Measurements from ENCODE around the gene TVP23A.
"Not testable (repeated sequence)": the region's sequence is repeated elsewhere in the genome, so short reads cannot be mapped to it uniquely, and the experiment has no call there.

The TVP23A gene

GRCh38 chr16:10836174-10836853, 17.7 kb upstream of the TVP23A start:
- no peaks in the 10 kb centered on the region for H3K36me3 ChIP-seq (ENCODE audit: insufficient read depth, insufficient read length, low read length)
- no peaks in the 10 kb centered on the region for H3K4me1 ChIP-seq (ENCODE audit: insufficient read depth, insufficient read length)

GRCh38 chr16:10835281-10835931, 16.8 kb upstream of the TVP23A start:
- no peaks in the 10 kb centered on the region for H3K9me3 ChIP-seq (ENCODE audit: insufficient read depth, low read length)
- no peak for TF ChIP-seq SUZ12 (IDR thresholded peaks at IDR 0.05; ENCODE audit: extremely low read depth, insufficient read depth, insufficient read length)
- no peak for TF ChIP-seq ZNF274 (IDR thresholded peaks at IDR 0.05; ENCODE audit: low read depth, low read length)
- no peak for TF ChIP-seq YY1 (IDR thresholded peaks at IDR 0.05; ENCODE audit: insufficient read depth, insufficient read length)
- no peak for DNase-seq (ENCODE audit: low read depth, low spot score)
- no peaks in the 10 kb centered on the region for H3K4me1 ChIP-seq (ENCODE audit: insufficient read depth, insufficient read length)
- no peaks in the 10 kb centered on the region for H3K27me3 ChIP-seq (ENCODE audit: insufficient read depth, insufficient read length)
- H3K36me3 ChIP-seq (ENCODE audit: insufficient read depth, insufficient read length, low read length) = no peaks in the 10 kb centered on the region
- no peak overlapping the region for H3K9ac ChIP-seq (ENCODE audit: insufficient read length, low read depth)
- no peak overlapping the region for H3K4me3 ChIP-seq (ENCODE audit: insufficient read length, low read depth)

More at GRCh38 chr16:10836174-10836853, 17.7 kb upstream of the TVP23A start:
- H3K9me3 ChIP-seq (ENCODE audit: insufficient read depth, low read length) = no peaks in the 10 kb centered on the region
- no peak overlapping the region for H3K4me3 ChIP-seq (ENCODE audit: insufficient read length, low read depth)
- DNase-seq (ENCODE audit: low read depth, low spot score) = no peak
- TF ChIP-seq ZNF274 (IDR thresholded peaks at IDR 0.05; ENCODE audit: low read depth, low read length) (no peak), YY1 (IDR thresholded peaks at IDR 0.05; ENCODE audit: insufficient read depth, insufficient read length) (no peak), SUZ12 (IDR thresholded peaks at IDR 0.05; ENCODE audit: extremely low read depth, insufficient read depth, insufficient read length) (no peak)
- no peak overlapping the region for H3K9ac ChIP-seq (ENCODE audit: insufficient read length, low read depth)
- H3K27me3 ChIP-seq (ENCODE audit: insufficient read depth, insufficient read length) = no peaks in the 10 kb centered on the region

DNA sequence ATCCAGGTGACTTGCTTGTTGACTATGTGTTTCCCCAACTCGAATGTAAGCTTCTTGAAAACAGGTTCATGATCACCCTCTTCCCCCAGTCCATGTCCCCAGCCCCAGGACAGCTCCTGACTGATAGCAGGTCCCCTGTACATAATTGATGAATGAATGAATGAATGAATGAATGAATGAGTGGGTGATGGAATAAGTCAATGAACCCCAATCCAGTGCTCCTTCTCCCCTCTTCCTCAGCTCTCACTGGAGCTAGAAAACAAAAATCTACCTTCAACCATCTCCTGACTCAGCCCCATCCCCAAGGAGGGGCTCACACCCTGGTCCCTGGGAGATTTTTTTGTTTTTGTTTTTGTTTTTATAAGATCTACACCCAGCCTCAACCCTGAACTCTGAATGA, 16.2 kb upstream of the TVP23A start:
- H3K36me3 ChIP-seq (ENCODE audit: insufficient read depth, insufficient read length, low read length) = no peaks in the 10 kb centered on the region
- DNase-seq (ENCODE audit: low read depth, low spot score) = no peak
- no peak overlapping the region for H3K9ac ChIP-seq (ENCODE audit: insufficient read length, low read depth)
- H3K27me3 ChIP-seq (ENCODE audit: insufficient read depth, insufficient read length) = no peaks in the 10 kb centered on the region
- no peaks in the 10 kb centered on the region for H3K4me1 ChIP-seq (ENCODE audit: insufficient read depth, insufficient read length)
- TF ChIP-seq ZNF274 (IDR thresholded peaks at IDR 0.05; ENCODE audit: low read depth, low read length) = no peak
- TF ChIP-seq SUZ12 (IDR thresholded peaks at IDR 0.05; ENCODE audit: extremely low read depth, insufficient read depth, insufficient read length) = no peak
- TF ChIP-seq YY1 (IDR thresholded peaks at IDR 0.05; ENCODE audit: insufficient read depth, insufficient read length) = no peak
- no peak overlapping the region for H3K4me3 ChIP-seq (ENCODE audit: insufficient read length, low read depth)
- H3K9me3 ChIP-seq (ENCODE audit: insufficient read depth, low read length) = no peaks in the 10 kb centered on the region

- H3K9me3 ChIP-seq (ENCODE audit: insufficient read depth, low read length) = no peaks in the 10 kb centered on the region
- H3K27me3 ChIP-seq (ENCODE audit: insufficient read depth, insufficient read length) = no peaks in the 10 kb centered on the region
- H3K9ac ChIP-seq (ENCODE audit: insufficient read length, low read depth) = no peak overlapping the region
- no peaks in the 10 kb centered on the region for H3K36me3 ChIP-seq (ENCODE audit: insufficient read depth, insufficient read length, low read length)
- TF ChIP-seq ZNF274 (IDR thresholded peaks at IDR 0.05; ENCODE audit: low read depth, low read length) = no peak
- no peak for TF ChIP-seq SUZ12 (IDR thresholded peaks at IDR 0.05; ENCODE audit: extremely low read depth, insufficient read depth, insufficient read length)
- no peak for TF ChIP-seq YY1 (IDR thresholded peaks at IDR 0.05; ENCODE audit: insufficient read depth, insufficient read length)
- H3K4me3 ChIP-seq (ENCODE audit: insufficient read length, low read depth) = no peak overlapping the region
- no peaks in the 10 kb centered on the region for H3K4me1 ChIP-seq (ENCODE audit: insufficient read depth, insufficient read length)
- no peak for DNase-seq (ENCODE audit: low read depth, low spot score)
Measured at GRCh38 chr16:10834130-10834529, 15.5 kb upstream of the TVP23A start.

DNA sequence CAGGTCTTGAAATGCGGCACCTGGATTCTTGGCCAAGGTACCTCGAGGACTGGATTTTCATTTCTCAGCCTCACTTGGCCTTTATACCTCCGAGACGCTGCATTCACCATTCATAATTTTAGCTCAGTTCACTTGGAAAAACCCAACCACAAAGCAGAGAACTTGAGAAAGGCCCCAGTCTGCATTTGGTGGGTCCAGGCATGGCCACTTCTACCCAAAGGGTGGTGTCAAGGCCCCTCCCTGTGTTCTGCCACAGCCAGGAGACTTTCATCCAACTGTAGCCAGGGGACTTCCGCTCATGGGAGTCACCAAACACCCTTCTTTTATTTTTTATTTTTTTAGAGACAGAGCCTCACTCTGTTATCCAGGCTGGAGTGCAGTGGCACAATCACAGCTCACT, 14.7 kb upstream of the TVP23A start:
- H3K9me3 ChIP-seq (ENCODE audit: insufficient read depth, low read length) = no peaks in the 10 kb centered on the region
- no peaks in the 10 kb centered on the region for H3K36me3 ChIP-seq (ENCODE audit: insufficient read depth, insufficient read length, low read length)
- DNase-seq (ENCODE audit: low read depth, low spot score) = no peak
- no peaks in the 10 kb centered on the region for H3K27me3 ChIP-seq (ENCODE audit: insufficient read depth, insufficient read length)
- H3K4me3 ChIP-seq (ENCODE audit: insufficient read length, low read depth) = no peak overlapping the region
- TF ChIP-seq ZNF274 (IDR thresholded peaks at IDR 0.05; ENCODE audit: low read depth, low read length) = no peak
- TF ChIP-seq YY1 (IDR thresholded peaks at IDR 0.05; ENCODE audit: insufficient read depth, insufficient read length) = no peak
- no peak for TF ChIP-seq SUZ12 (IDR thresholded peaks at IDR 0.05; ENCODE audit: extremely low read depth, insufficient read depth, insufficient read length)
- H3K9ac ChIP-seq (ENCODE audit: insufficient read length, low read depth) = no peak overlapping the region
- H3K4me1 ChIP-seq (ENCODE audit: insufficient read depth, insufficient read length) = no peaks in the 10 kb centered on the region

DNA sequence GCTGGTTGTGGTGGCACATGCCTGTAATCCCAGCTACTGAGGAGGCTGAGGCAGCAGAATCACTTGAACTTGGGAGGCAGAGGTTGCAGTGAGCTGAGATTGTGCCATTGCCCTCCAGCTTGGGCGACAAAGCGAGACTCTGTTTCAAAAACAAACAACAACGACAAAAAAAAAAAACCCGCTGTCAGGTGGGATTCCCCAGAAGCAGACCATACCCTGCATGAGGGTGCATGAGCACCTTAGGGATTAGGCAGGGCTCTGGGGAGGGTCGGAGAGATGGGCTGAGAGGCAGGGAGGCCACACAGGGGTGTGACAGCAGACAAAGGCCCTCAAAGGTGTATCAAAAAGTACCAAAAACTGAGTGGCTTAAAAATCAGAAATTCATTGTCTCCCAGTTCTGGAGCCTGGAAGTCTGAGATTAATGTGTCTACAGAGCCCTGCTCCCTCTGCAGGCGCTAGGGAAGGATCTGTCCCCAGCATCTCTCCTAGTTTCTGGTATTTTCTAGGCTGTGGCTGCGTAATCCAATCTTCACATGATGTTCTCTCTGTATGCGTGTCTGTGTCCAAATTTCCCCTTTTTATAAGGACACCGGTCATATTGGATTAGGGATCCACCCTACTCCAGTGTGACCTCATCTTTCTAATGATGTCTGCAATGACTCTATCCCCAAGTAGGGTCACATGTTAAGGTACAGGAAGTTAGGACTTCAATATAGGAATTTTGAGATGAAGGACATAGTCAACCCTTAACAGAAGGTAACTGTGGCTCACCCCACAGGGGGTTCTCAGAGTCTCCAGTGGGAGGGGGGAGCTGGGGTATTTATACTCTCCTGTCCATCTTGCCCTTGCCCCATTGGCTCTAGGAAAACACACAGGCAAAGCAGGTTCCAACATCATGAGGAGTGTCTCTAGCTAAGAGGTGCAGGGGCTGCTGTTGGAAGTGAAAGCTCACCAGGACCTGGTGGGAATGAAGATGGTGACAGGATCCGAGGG, 13.6 kb upstream of the TVP23A start:
- Histone ChIP-seq H3K9ac (ENCODE audit: insufficient read length, low read depth) (no peak overlapping the region), H3K4me1 (ENCODE audit: insufficient read depth, insufficient read length) (peaks cover 3% of the 10 kb centered on the region)
- TF ChIP-seq YY1 (IDR thresholded peaks at IDR 0.05; ENCODE audit: insufficient read depth, insufficient read length) (no peak), ZNF274 (IDR thresholded peaks at IDR 0.05; ENCODE audit: low read depth, low read length) (no peak), SUZ12 (IDR thresholded peaks at IDR 0.05; ENCODE audit: extremely low read depth, insufficient read depth, insufficient read length) (no peak)

DNA sequence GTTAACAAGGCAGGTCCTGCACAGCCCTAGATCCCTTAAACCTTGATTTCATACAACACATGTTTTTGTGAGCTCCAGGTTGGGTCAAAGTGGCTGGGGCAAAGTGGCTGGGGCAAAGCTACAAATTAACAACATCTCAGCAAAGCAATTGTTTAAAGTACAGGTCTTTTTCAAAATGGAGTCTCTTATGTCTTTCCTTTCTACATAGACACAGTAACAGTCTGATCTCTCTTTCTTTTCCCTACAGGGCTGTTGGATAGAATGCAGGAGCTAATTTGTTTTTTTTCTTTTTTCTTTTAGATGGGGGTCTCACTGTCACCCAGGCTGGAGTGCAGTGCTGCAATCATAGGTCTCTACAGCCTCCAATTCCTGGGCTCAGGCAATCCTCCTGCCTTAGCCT, 11.6 kb upstream of the TVP23A start:
- H3K4me3 ChIP-seq (ENCODE audit: insufficient read length, low read depth); H3K4me1 ChIP-seq (ENCODE audit: insufficient read depth, insufficient read length); DNase-seq (ENCODE audit: low read depth, low spot score); H3K9me3 ChIP-seq (ENCODE audit: insufficient read depth, low read length); H3K27me3 ChIP-seq (ENCODE audit: insufficient read depth, insufficient read length); H3K36me3 ChIP-seq (ENCODE audit: insufficient read depth, insufficient read length, low read length); H3K9ac ChIP-seq (ENCODE audit: insufficient read length, low read depth): not testable (repeated sequence)

More for the DNA sequence above, 13.6 kb upstream of the TVP23A start:
- Histone ChIP-seq H3K27me3 (ENCODE audit: insufficient read depth, insufficient read length) (no peaks in the 10 kb centered on the region), H3K36me3 (ENCODE audit: insufficient read depth, insufficient read length, low read length) (no peaks in the 10 kb centered on the region), H3K4me3 (ENCODE audit: insufficient read length, low read depth) (no peak overlapping the region), H3K9me3 (ENCODE audit: insufficient read depth, low read length) (no peaks in the 10 kb centered on the region)
- no peak for DNase-seq (ENCODE audit: low read depth, low spot score)

- H3K4me1 ChIP-seq (ENCODE audit: insufficient read depth, insufficient read length); DNase-seq (ENCODE audit: low read depth, low spot score); H3K27me3 ChIP-seq (ENCODE audit: insufficient read depth, insufficient read length); H3K9me3 ChIP-seq (ENCODE audit: insufficient read depth, low read length); H3K4me3 ChIP-seq (ENCODE audit: insufficient read length, low read depth); H3K9ac ChIP-seq (ENCODE audit: insufficient read length, low read depth); H3K36me3 ChIP-seq (ENCODE audit: insufficient read depth, insufficient read length, low read length): not testable (repeated sequence)
Measured at GRCh38 chr16:10829390-10830098, 10.9 kb upstream of the TVP23A start.

All from NT2/D1 (cell line).